GM13977 (cell line): Measurements from ENCODE around the gene PRSS33.

Source experiments
- DNase-seq: peaks from one replicate; pipeline ENCODE4 v3.0.0; 2012; ENCODE audit warnings: low spot score
- CTCF ChIP-seq: IDR thresholded peaks from 2 replicates; pipeline ENCODE4 v1.5.1; 2012; ENCODE audit warnings: mild to moderate bottlenecking, control low read depth; ENCODE audit not compliant: insufficient read depth; ENCODE audit errors: extremely low read depth, missing control alignments
- in situ Hi-C: fragments of 300-500 bp; cut with MboI; formaldehyde crosslinking; loops from one replicate; pipeline ENCODE4 v1.12.0; 2022; ENCODE audit warnings: low sequenced_read_pairs, low pct_unique_long_range_greater_than_20kb, mixed read lengths, inconsistent platforms; ENCODE audit not compliant: unreplicated experiment

Gene PRSS33

GRCh38 chr16:2830355-2830695 is 43.0 kb upstream of the PRSS33 start:
- no peak for TF ChIP-seq CTCF
- in situ Hi-C loops, result no loop called here
- no peak for DNase-seq

DNA sequence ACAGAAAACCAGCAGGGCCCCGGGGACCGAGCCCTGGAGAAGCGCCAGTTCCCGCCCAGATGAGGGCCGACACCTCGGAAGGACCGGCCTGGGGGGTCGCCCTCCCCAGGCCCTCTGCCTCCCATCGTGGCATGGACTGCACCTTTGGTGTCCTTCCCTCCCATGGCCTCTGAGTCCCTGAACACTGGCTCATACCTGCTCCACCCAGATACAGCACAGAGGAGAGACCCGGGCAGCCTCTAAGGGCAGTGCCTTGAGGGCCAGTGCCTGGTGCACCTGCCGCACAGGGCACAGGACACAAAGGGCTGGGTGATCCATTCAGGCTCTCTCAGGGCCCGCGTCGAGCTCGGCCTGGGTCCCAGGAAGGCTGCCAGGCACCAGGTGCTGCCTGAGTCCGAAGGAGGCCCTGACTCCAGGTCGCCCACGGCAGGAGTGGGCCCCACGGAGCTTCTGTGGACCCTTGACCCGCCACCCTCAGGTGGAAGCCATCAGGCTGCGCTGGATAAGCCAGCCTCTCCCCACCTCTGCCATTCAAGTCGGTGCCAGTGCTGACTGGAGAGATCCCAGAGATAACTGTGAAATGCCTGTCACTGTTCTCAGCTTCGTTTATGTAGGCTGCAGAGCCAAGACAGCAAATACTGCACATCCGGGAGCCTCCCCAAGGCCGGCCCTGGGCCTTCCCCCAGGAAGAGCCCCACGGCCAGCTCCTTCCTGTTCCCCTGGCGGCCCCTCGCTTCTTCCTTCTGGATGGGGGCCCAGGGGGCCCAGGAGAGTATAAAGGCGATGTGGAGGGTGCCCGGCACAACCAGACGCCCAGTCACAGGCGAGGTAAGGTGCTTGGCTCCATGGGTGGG is 42.4 kb upstream of the PRSS33 start, which contains the start of gene ZG16B:
ZG16B (plus strand) TSS at position 803 of the 854 bp plus-strand sequence. CDS start 139 bp downstream, outside the sequence.
- in situ Hi-C loops, result no loop called here
- no peak for TF ChIP-seq CTCF
- DNase-seq, result peak; percentile 64

GRCh38 chr16:2828876-2829430 is 41.6 kb upstream of the PRSS33 start:
- DNase-seq, result no peak
- in situ Hi-C loops, result no loop called here
- no peak for TF ChIP-seq CTCF

GRCh38 chr16:2828521-2828840 is 41.1 kb upstream of the PRSS33 start:
- DNase-seq, result no peak
- in situ Hi-C loops, result no loop called here
- TF ChIP-seq CTCF, result no peak

DNA sequence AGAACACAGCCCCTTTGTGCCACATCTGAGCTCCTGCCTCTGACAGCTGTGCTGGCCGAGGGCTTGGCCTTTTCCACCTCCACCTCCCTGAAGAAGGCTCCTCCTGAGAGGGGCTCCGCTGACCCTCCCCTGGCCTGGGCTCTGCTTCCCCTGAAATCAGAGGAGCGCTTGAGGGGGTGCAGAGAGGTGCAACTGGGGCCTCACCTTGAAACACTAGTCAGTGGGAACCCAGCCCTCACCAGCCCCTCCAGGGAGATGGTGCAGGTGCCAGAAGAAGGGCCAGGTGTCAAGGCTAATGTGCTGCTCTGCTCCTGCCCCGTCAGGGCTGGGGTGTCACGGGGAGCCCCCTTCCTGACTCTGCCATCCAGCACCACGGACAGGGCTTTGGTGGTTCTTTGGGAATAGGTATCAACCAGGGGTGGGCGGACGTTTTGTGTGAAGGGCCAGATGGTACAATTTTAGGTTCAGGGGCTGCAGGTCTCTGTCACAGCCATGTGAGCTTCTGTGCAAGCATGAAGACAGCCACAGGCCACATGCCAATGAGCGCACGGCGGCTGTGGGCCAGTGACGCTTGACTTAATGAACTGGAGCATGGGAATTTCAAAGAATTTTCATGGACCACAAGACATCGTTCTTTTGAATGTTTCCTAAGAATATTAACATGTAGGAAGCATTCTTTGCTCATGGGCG is 40.6 kb upstream of the PRSS33 start:
- no peak for TF ChIP-seq CTCF
- in situ Hi-C loops, result no loop called here

GRCh38 chr16:2827374-2827791 is 40.0 kb upstream of the PRSS33 start:
- TF ChIP-seq CTCF, result no peak
- in situ Hi-C loops, result no loop called here
- no peak for DNase-seq

More for the DNA sequence above, 40.6 kb upstream of the PRSS33 start:
- no peak for DNase-seq
